WTC11 (cell line): Measurements from ENCODE around the gene TMEM165. TPM values are rescaled to one million over a fixed set of nuclear protein-coding genes. Genes with fewer than 3 reads are reported as not detected.

Experiments
- ATF1 ChIP-seq: sonication (generic); formaldehyde crosslinking; IDR thresholded peaks from 2 replicates; pipeline ENCODE4 v1.8.1; 2023; ENCODE audit warnings: mild to moderate bottlenecking, moderate library complexity, missing genetic modification reagents
- ATF2 ChIP-seq: sonication (generic); formaldehyde crosslinking; IDR thresholded peaks from 2 replicates; pipeline ENCODE4 v1.8.1; 2022; ENCODE audit warnings: low read depth, missing genetic modification reagents, borderline replicate concordance
- CREB1 ChIP-seq: sonication (generic); formaldehyde crosslinking; IDR thresholded peaks from 2 replicates; pipeline ENCODE4 v1.8.0; 2023; ENCODE audit warnings: mild to moderate bottlenecking, missing genetic modification reagents
- ELF4 ChIP-seq: sonication (generic); formaldehyde crosslinking; IDR thresholded peaks from 2 replicates; pipeline ENCODE4 v1.8.1; 2022; ENCODE audit warnings: low read depth, mild to moderate bottlenecking, moderate library complexity, missing genetic modification reagents
- FOXK1 ChIP-seq: sonication (generic); formaldehyde crosslinking; IDR thresholded peaks from 2 replicates; pipeline ENCODE4 v1.8.0; 2022; ENCODE audit warnings: mild to moderate bottlenecking, moderate library complexity, missing genetic modification reagents
- GTF2I ChIP-seq: fragments of 250-450 bp; sonication (Bioruptor Pico); conservative IDR thresholded peaks from 2 replicates; pipeline ENCODE4 v1.4.0; 2021; ENCODE audit warnings: mild to moderate bottlenecking
- IRF2 ChIP-seq: sonication (generic); formaldehyde crosslinking; IDR thresholded peaks from 2 replicates; pipeline ENCODE4 v1.8.0; 2022; ENCODE audit warnings: low read depth, missing genetic modification reagents, borderline replicate concordance
- KAT7 ChIP-seq: sonication (generic); formaldehyde crosslinking; IDR thresholded peaks from 2 replicates; pipeline ENCODE4 v1.8.1; 2023; ENCODE audit warnings: missing genetic modification reagents, mild to moderate bottlenecking, borderline replicate concordance
- USF2 ChIP-seq: sonication (generic); formaldehyde crosslinking; IDR thresholded peaks from 2 replicates; pipeline ENCODE4 v1.8.1; 2023; ENCODE audit warnings: mild to moderate bottlenecking, missing genetic modification reagents, moderate library complexity
- ZNF219 ChIP-seq: sonication (generic); formaldehyde crosslinking; IDR thresholded peaks from 2 replicates; pipeline ENCODE4 v1.8.0; 2023; ENCODE audit warnings: missing genetic modification reagents, mild to moderate bottlenecking, borderline replicate concordance
- ZNF263 ChIP-seq: sonication (generic); formaldehyde crosslinking; IDR thresholded peaks from 2 replicates; pipeline ENCODE4 v1.8.1; 2022; ENCODE audit warnings: low read depth, mild to moderate bottlenecking, moderate library complexity, missing genetic modification reagents
- ZNF425 ChIP-seq: fragments of 250-450 bp; sonication (Bioruptor Pico); conservative IDR thresholded peaks from 2 replicates; pipeline ENCODE4 v1.9.0; 2021; ENCODE audit warnings: mild to moderate bottlenecking
- ZNF671 ChIP-seq: fragments of 250-450 bp; sonication (Bioruptor Pico); IDR thresholded peaks from 2 replicates; pipeline ENCODE4 v1.8.0; 2021; ENCODE audit warnings: mild to moderate bottlenecking
- total RNA-seq: library from RNA; stranded (reverse); gene quantifications from 3 replicates; pipeline ENCODE4 v1.2.3, GENCODE V29; 2021
- TF ChIP-seq, protein P1 (sequence below): sonication (generic); formaldehyde crosslinking; IDR thresholded peaks from 2 replicates; pipeline ENCODE4 v1.8.1; 2022; ENCODE audit warnings: missing genetic modification reagents, borderline replicate concordance
- TF ChIP-seq, protein P2 (sequence below): sonication (generic); formaldehyde crosslinking; IDR thresholded peaks from 2 replicates; pipeline ENCODE4 v1.8.0; 2022; ENCODE audit warnings: mild to moderate bottlenecking, missing genetic modification reagents
- TF ChIP-seq, protein P3 (sequence below): fragments of 250-450 bp; sonication (Bioruptor Pico); IDR thresholded peaks from 2 replicates; pipeline ENCODE4 v1.9.0; 2021; ENCODE audit warnings: mild to moderate bottlenecking, borderline replicate concordance
- TF ChIP-seq, protein P4 (sequence below): fragments of 250-450 bp; sonication (Bioruptor Pico); IDR thresholded peaks from 2 replicates; pipeline ENCODE4 v1.9.0; 2021; ENCODE audit warnings: mild to moderate bottlenecking
- TF ChIP-seq, protein P5 (sequence below): sonication (generic); formaldehyde crosslinking; IDR thresholded peaks from 2 replicates; pipeline ENCODE4 v1.8.1; 2022; ENCODE audit warnings: low read depth, mild to moderate bottlenecking, moderate library complexity, missing genetic modification reagents, borderline replicate concordance

Gene TMEM165
- total RNA-seq, 1 experiment from 2014 or later: 88.6 TPM

- TF ChIP-seq ZNF263 (CRISPR knock-in tag) (no peak), GTF2I (CRISPR knock-in tag) (no peak), KAT7 (CRISPR knock-in tag) (peak; percentile 98), ATF2 (CRISPR knock-in tag) (no peak), ATF1 (CRISPR knock-in tag) (0 out of 2 replicates have a peak, but pooled peaks have one; percentile 59), USF2 (CRISPR knock-in tag) (no peak; the same call in 1 of the 2 replicates), ZNF425 (CRISPR knock-in tag) (no peak), ZNF219 (no peak), IRF2 (CRISPR knock-in tag) (no peak), FOXK1 (CRISPR knock-in tag) (peak; percentile 72), CREB1 (CRISPR knock-in tag) (no peak), ZNF671 (no peak), ELF4 (CRISPR knock-in tag) (0 out of 2 replicates have a peak, but pooled peaks have one; percentile 54)
- TF ChIP-seq, protein P1, sequence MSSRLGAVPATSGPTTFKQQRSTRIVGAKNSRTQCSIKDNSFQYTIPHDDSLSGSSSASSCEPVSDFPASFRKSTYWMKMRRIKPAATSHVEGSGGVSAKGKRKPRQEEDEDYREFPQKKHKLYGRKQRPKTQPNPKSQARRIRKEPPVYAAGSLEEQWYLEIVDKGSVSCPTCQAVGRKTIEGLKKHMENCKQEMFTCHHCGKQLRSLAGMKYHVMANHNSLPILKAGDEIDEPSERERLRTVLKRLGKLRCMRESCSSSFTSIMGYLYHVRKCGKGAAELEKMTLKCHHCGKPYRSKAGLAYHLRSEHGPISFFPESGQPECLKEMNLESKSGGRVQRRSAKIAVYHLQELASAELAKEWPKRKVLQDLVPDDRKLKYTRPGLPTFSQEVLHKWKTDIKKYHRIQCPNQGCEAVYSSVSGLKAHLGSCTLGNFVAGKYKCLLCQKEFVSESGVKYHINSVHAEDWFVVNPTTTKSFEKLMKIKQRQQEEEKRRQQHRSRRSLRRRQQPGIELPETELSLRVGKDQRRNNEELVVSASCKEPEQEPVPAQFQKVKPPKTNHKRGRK (CRISPR knock-in tag): no peak
- TF ChIP-seq, protein P2, sequence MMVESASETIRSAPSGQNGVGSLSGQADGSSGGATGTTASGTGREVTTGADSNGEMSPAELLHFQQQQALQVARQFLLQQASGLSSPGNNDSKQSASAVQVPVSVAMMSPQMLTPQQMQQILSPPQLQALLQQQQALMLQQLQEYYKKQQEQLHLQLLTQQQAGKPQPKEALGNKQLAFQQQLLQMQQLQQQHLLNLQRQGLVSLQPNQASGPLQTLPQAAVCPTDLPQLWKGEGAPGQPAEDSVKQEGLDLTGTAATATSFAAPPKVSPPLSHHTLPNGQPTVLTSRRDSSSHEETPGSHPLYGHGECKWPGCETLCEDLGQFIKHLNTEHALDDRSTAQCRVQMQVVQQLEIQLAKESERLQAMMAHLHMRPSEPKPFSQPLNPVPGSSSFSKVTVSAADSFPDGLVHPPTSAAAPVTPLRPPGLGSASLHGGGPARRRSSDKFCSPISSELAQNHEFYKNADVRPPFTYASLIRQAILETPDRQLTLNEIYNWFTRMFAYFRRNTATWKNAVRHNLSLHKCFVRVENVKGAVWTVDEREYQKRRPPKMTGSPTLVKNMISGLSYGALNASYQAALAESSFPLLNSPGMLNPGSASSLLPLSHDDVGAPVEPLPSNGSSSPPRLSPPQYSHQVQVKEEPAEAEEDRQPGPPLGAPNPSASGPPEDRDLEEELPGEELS (CRISPR knock-in tag): peak; percentile 89
- TF ChIP-seq, protein P3, sequence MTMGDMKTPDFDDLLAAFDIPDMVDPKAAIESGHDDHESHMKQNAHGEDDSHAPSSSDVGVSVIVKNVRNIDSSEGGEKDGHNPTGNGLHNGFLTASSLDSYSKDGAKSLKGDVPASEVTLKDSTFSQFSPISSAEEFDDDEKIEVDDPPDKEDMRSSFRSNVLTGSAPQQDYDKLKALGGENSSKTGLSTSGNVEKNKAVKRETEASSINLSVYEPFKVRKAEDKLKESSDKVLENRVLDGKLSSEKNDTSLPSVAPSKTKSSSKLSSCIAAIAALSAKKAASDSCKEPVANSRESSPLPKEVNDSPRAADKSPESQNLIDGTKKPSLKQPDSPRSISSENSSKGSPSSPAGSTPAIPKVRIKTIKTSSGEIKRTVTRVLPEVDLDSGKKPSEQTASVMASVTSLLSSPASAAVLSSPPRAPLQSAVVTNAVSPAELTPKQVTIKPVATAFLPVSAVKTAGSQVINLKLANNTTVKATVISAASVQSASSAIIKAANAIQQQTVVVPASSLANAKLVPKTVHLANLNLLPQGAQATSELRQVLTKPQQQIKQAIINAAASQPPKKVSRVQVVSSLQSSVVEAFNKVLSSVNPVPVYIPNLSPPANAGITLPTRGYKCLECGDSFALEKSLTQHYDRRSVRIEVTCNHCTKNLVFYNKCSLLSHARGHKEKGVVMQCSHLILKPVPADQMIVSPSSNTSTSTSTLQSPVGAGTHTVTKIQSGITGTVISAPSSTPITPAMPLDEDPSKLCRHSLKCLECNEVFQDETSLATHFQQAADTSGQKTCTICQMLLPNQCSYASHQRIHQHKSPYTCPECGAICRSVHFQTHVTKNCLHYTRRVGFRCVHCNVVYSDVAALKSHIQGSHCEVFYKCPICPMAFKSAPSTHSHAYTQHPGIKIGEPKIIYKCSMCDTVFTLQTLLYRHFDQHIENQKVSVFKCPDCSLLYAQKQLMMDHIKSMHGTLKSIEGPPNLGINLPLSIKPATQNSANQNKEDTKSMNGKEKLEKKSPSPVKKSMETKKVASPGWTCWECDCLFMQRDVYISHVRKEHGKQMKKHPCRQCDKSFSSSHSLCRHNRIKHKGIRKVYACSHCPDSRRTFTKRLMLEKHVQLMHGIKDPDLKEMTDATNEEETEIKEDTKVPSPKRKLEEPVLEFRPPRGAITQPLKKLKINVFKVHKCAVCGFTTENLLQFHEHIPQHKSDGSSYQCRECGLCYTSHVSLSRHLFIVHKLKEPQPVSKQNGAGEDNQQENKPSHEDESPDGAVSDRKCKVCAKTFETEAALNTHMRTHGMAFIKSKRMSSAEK (CRISPR knock-in tag): no peak
- TF ChIP-seq, protein P4, sequence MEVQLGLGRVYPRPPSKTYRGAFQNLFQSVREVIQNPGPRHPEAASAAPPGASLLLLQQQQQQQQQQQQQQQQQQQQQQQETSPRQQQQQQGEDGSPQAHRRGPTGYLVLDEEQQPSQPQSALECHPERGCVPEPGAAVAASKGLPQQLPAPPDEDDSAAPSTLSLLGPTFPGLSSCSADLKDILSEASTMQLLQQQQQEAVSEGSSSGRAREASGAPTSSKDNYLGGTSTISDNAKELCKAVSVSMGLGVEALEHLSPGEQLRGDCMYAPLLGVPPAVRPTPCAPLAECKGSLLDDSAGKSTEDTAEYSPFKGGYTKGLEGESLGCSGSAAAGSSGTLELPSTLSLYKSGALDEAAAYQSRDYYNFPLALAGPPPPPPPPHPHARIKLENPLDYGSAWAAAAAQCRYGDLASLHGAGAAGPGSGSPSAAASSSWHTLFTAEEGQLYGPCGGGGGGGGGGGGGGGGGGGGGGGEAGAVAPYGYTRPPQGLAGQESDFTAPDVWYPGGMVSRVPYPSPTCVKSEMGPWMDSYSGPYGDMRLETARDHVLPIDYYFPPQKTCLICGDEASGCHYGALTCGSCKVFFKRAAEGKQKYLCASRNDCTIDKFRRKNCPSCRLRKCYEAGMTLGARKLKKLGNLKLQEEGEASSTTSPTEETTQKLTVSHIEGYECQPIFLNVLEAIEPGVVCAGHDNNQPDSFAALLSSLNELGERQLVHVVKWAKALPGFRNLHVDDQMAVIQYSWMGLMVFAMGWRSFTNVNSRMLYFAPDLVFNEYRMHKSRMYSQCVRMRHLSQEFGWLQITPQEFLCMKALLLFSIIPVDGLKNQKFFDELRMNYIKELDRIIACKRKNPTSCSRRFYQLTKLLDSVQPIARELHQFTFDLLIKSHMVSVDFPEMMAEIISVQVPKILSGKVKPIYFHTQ: no peak
- TF ChIP-seq, protein P5, sequence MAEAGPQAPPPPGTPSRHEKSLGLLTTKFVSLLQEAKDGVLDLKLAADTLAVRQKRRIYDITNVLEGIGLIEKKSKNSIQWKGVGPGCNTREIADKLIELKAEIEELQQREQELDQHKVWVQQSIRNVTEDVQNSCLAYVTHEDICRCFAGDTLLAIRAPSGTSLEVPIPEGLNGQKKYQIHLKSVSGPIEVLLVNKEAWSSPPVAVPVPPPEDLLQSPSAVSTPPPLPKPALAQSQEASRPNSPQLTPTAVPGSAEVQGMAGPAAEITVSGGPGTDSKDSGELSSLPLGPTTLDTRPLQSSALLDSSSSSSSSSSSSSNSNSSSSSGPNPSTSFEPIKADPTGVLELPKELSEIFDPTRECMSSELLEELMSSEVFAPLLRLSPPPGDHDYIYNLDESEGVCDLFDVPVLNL: no peak
Measured at GRCh38 chr4:55345980-55346850, 49.5 kb upstream of the TMEM165 start, which contains the start of gene SRD5A3 (continued).
